Lung (tissue), 12 donors: Measurements from ENCODE around the gene LDB3. TPM values are rescaled to one million over a fixed set of nuclear protein-coding genes. Genes with fewer than 3 reads are reported as not detected.

Experiments
- ATAC-seq: fragments of 200-7000 bp; cut with Tn5 transposase; one replicate; pipeline ENCODE4 v1.9.1; 2020; ENCODE audit warnings: moderate number of reproducible peaks; ENCODE audit not compliant: insufficient read depth, low FRiP score
- DNase-seq, 3 donors: peaks; one replicate each; pipeline ENCODE4 v3.0.0-alpha.2; 2013 to 2017
- H3K27ac ChIP-seq, 2 donors: one replicate each; pipeline ENCODE4 v1.5.1; 2013; ENCODE audit warnings: mild to moderate bottlenecking in 2 of 2, moderate library complexity in 2 of 2, control low read depth in 1 of 2, inconsistent platforms in 1 of 2, low read depth in 1 of 2, low read length in 1 of 2
- H3K27me3 ChIP-seq, 3 donors: one replicate each; pipeline ENCODE4 v1.5.1; 2013; ENCODE audit warnings: low read length in 2 of 3; ENCODE audit not compliant: control insufficient read depth in 3 of 3, insufficient read depth in 3 of 3
- H3K36me3 ChIP-seq, 4 donors: one replicate each; pipeline ENCODE4 v1.5.1; 2013; ENCODE audit warnings: low read length in 4 of 4, mild to moderate bottlenecking in 1 of 4, moderate library complexity in 1 of 4; ENCODE audit not compliant: control insufficient read depth in 4 of 4, insufficient read depth in 4 of 4
- H3K4me1 ChIP-seq, 5 donors: one replicate each; pipeline ENCODE4 v1.5.1; 2013; ENCODE audit warnings: low read length in 5 of 5, mild to moderate bottlenecking in 2 of 5, moderate library complexity in 1 of 5; ENCODE audit not compliant: control insufficient read depth in 5 of 5, insufficient read depth in 5 of 5
- H3K4me3 ChIP-seq: one replicate; pipeline ENCODE4 v1.5.1; 2013; ENCODE audit warnings: mild to moderate bottlenecking, control low read depth, moderate library complexity
- H3K9ac ChIP-seq, 2 donors: one replicate each; pipeline ENCODE4 v1.5.1; 2013; ENCODE audit warnings: low read length in 2 of 2, control low read depth in 1 of 2; ENCODE audit not compliant: insufficient read depth in 1 of 2
- H3K9me3 ChIP-seq, 4 donors: one replicate each; pipeline ENCODE4 v1.5.1; 2013; ENCODE audit warnings: low read length in 3 of 4, mild to moderate bottlenecking in 1 of 4, moderate library complexity in 1 of 4; ENCODE audit not compliant: control insufficient read depth in 4 of 4, insufficient read depth in 3 of 4
- WGBS, 2 donors: extraction: QIAGEN DNeasy Blood & Tissue Kit; methylation state at CpG; one replicate each; pipeline ENCODE4 v1.1.7; 2013; 5-methylcytosine and 5-hydroxymethylcytosine counted together
- polyA plus RNA-seq, 2 donors: library from polyadenylated mRNA; stranded (reverse); fragments of 200-250 nt; gene quantifications; one replicate each; pipeline ENCODE4 v1.2.1, GENCODE V29; 2013
- total RNA-seq, 2 donors: library from RNA; depleted of rRNA in 1 of 2; stranded (reverse); fragments of >200 nt in 1 of 2; gene quantifications; one replicate each; pipeline ENCODE4 v1.2.1, GENCODE V29; 2014 to 2021
- TF ChIP-seq, protein P1 (sequence below): IDR thresholded peaks from 2 replicates; pipeline ENCODE4 v1.5.1; 2012; ENCODE audit warnings: mild to moderate bottlenecking; ENCODE audit errors: control extremely low read depth, extremely low read depth
- donor health status: control.
- donor health status: control.
- donor health status: Bipolar disorder and iron deficiency.
- donor health status: healthy.
- donor health status: DM: yes; HTN: yes; CAD: no.

Gene LDB3
- total and polyA plus RNA-seq, 4 donors = 0.37 to 3.2 (median 1.5) TPM

DNA sequence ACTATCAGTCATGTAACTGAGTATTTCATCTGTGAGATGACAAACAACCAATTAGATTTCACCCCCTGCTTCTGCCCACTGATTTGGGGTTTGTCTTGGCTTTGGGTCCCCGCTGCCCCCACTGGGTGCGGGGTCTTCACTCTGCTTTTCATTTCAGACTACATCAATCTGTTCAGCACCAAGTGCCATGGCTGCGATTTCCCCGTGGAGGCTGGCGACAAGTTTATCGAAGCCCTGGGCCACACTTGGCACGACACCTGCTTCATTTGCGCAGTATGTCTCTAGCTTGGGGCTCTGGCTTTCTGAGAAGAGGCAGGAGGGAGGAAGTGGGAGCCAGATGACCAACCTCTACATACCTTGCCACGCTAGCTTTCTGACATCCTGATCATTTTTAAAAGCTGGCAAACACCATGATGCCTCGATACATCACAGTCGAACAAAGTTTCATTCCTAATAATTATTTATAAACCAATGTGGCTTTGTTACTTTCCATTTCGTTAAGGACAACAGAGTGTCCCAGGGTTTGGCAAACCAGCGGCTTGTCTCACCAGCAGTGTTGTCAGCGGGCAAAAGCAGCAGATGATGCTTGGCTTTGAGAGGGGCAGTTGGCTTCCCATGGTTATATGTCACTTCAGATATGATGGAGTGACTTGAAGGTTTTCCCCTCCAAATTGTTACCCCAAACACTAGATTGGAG lies 57.8 kb downstream of the LDB3 start:
- Histone ChIP-seq H3K4me3 (no peak overlapping the region), H3K9ac (no peak overlapping the region), H3K9me3 (no peaks in the 10 kb centered on the region), H3K27ac (peak overlapping the region in 1 of 2 donors; percentile 49), H3K36me3 (peaks cover 0 to 2% (median 0%) of the 10 kb centered on the region in 4 donors), H3K27me3 (no peaks in the 10 kb centered on the region), H3K4me1 (no peaks in the 10 kb centered on the region)
- ATAC-seq (no peak), DNase-seq (no peak)
- WGBS, 2 donors = 80 to 85% methylated on average over 14 of the region's 14 CpGs
- TF ChIP-seq, protein P1, sequence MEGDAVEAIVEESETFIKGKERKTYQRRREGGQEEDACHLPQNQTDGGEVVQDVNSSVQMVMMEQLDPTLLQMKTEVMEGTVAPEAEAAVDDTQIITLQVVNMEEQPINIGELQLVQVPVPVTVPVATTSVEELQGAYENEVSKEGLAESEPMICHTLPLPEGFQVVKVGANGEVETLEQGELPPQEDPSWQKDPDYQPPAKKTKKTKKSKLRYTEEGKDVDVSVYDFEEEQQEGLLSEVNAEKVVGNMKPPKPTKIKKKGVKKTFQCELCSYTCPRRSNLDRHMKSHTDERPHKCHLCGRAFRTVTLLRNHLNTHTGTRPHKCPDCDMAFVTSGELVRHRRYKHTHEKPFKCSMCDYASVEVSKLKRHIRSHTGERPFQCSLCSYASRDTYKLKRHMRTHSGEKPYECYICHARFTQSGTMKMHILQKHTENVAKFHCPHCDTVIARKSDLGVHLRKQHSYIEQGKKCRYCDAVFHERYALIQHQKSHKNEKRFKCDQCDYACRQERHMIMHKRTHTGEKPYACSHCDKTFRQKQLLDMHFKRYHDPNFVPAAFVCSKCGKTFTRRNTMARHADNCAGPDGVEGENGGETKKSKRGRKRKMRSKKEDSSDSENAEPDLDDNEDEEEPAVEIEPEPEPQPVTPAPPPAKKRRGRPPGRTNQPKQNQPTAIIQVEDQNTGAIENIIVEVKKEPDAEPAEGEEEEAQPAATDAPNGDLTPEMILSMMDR = no peak

DNA sequence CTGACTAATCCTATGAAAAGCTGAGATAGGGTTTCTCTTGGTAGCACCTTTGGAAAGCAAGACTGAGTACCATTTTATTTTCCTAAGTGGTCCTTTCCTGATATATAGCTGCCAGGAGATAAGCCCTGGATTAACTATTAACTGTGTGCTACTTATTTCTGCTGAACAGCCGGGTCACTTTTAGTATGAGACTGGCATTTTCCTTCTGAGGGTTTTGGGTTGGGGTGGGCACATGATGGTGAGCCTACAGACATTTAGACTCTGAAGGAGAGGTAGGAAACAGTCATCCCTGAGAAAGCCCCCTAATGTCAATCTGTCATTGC lies 58.3 kb downstream of the LDB3 start:
- TF ChIP-seq, protein P1 = no peak
- H3K9me3 ChIP-seq = no peaks in the 10 kb centered on the region
- no peak overlapping the region for H3K4me3 ChIP-seq
- H3K27me3 ChIP-seq = no peaks in the 10 kb centered on the region
- 69 to 72% methylated on average over 1 of the region's 1 CpG for WGBS, 2 donors
- no peak overlapping the region for H3K9ac ChIP-seq
- H3K36me3 ChIP-seq = no peaks in the 10 kb centered on the region
- DNase-seq (peak in 2 of 3 donors; percentile 16 to 64), ATAC-seq (no peak)
- H3K27ac ChIP-seq = peak overlapping the region in 1 of 2 donors; percentile 30
- peaks cover 0 to 2% (median 0%) of the 10 kb centered on the region in 5 donors for H3K4me1 ChIP-seq

DNA sequence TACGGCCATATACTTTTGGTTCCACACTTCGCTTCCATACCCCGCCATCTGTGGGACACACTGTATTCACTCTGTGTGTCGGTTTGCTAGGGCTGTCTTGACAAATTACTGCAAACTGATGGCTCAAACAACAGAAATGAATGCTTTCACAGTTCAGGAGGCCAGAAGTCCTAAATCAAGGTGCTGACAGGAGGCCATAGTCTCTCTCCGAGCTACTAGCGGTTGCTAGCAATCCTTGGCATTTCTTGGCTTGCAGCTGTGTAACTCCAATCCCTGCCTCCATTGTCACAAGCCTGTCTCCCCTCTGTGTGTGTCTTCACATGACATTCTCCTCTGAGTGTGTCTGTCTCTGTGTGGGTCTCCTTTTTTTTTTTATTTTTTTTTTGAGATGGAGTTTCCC lies 59.2 kb downstream of the LDB3 start:
- Histone ChIP-seq H3K27me3 (no peaks in the 10 kb centered on the region), H3K9me3 (no peaks in the 10 kb centered on the region), H3K36me3 (no peaks in the 10 kb centered on the region), H3K4me3 (no peak overlapping the region), H3K27ac (peak overlapping the region in 1 of 2 donors; percentile 28), H3K4me1 (peaks cover 0 to 2% (median 0%) of the 10 kb centered on the region in 5 donors), H3K9ac (no peak overlapping the region)
- DNase-seq (no peak), ATAC-seq (no peak)
- 76 to 85% methylated on average over 6 of the region's 6 CpGs for WGBS, 2 donors
- TF ChIP-seq, protein P1 = no peak

DNA sequence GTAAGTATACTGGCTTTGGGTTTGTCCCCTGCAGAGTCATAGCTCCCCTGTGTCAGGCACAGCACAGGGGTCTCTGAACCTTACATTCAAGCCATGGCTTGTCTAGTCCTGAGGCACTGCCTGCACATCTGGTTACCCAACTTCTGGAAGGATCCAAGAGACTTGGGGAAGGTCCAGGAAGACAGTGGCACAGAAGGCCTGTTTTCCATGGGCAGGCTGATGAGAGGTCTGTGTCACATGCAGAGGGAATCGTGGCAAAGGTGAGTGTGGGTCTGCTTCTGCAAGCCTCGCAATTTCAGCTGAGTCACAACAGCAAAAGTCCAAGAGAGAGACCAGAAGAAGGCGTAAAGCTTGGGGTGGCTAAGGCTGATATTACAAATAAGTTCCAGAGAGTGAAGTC lies 59.7 kb downstream of the LDB3 start:
- Histone ChIP-seq H3K9me3 (no peaks in the 10 kb centered on the region), H3K4me1 (peaks cover 0 to 5% (median under 1%) of the 10 kb centered on the region in 5 donors), H3K4me3 (no peak overlapping the region), H3K27ac (no peak overlapping the region), H3K9ac (no peak overlapping the region), H3K36me3 (no peaks in the 10 kb centered on the region), H3K27me3 (no peaks in the 10 kb centered on the region)
- DNase-seq (no peak), ATAC-seq (no peak)
- TF ChIP-seq, protein P1 = no peak
- WGBS, 2 donors = 82 to 87% methylated on average over 3 of the region's 3 CpGs
